Measurements from ENCODE around the gene MYO1D.
"Not testable (repeated sequence)": the region's sequence is repeated elsewhere in the genome, so short reads cannot be mapped to it uniquely, and the experiment has no call there.

The MYO1D gene

DNA sequence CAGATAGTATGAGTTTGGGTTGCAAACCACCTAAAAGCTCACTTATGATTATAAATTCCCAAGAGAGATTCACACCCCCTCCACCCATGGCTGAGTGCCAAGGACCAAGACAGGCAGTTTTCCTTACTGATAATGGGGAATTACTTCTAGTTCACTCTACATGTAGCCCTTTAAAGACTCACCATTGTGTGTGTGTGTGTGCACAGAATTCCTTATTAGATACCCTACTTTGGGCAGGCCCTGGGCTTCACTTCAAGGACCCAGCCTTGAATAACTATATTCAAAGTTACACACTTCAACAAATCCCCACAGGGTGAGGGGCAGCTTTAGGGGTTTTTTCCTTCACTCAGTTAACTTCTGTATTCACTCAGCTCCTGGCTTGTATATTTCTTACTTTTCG lies 143.5 kb downstream of the MYO1D start:
- no peak for FAIRE-seq
- DNase-seq (ENCODE audit: low spot score), result no peak

DNA sequence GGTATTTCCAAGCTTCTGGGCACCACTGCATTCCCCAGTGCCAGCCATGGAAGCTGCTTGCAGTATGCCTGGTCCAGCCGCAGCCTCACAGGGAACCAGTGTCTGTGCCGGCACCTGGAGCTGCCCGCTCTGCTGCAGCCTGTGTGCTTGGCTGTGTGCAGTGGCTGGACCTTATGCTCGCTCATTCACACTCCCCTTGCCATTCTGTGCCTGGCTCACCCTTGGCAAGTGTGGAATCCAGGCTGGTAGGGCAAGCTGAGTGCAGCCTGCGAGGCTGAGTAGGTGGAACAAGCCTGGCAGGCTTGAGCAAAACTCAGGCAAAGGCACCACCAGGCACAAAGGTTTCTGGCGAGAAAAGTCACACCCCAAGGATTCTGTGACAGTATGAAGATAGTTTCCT lies 144.0 kb downstream of the MYO1D start:
- FAIRE-seq, result peak; percentile 37
- DNase-seq (ENCODE audit: low spot score), result no peak

DNA sequence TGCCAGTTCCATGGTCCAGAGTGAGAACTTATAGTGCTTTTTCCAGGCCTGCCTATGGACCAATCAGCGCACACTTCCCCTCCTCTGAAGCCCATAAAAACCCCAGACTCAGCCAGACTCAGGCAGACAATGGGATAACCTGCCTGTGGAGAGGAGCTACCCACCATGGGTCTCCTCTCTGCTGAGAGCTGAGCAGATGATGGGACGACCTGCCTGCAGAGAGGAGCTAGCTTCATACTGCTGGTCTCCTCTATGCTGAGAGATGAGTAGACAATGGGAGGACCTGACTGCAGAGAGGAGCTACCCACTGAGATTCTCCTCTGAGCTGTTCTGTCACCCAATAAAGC lies 144.7 kb downstream of the MYO1D start:
- FAIRE-seq (peak; percentile 30), DNase-seq (ENCODE audit: low spot score) (no peak)

DNA sequence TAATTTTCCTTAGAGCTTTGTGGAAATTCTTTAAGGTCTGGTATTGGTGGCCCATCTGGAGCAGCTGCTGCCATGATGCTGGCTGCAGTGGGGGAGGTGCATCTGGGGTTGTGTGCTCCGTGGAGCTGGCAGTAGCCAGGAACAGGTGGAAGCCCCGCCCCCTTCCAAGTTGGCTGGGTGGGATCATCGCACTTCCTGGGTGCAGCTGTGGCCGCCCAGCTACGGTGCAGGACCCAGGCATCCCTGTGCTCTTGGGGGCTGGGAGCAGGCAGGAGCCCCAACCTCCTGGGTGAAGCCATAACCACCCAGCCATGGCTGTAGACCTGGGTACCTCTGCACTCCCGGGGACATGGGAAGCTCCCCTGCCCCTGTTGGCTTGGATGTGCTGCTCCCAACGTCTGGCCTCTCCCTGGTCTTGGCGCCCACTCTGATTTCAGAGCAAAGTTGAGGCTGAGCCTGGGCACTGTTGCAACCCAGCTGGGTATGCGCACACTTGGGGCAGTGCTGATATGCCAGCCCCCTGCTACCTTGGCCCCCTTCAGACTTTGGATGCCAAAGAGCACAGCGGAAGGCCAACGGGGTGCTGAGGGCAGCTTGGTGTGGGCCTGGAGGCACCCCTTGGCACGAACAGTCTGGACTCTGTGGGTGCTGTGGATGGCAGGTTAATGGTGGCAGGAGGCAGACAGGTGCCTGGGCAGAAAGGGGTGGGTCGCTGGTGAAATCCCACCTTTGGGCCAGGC lies 145.2 kb downstream of the MYO1D start:
- FAIRE-seq (no peak), DNase-seq (ENCODE audit: low spot score) (no peak)

DNA sequence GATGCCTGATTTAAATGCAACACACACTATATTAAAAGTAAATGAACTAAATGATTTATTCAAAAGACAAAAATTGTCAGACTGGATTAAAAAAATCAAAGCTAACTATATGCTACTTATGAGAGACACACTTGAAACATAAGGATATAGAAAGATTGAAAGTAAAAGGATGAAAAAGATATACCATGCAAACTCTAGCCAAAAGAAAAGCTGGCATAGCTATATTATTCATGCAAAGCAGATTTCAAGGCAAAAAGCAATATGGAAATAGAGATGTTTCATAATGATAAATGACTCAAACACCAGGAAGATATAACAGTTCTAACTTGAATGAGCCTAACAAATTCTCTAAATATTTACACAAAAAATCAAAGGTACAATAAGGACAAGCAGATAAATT lies 149.2 kb downstream of the MYO1D start:
- FAIRE-seq (no peak), DNase-seq (ENCODE audit: low spot score) (no peak)

DNA sequence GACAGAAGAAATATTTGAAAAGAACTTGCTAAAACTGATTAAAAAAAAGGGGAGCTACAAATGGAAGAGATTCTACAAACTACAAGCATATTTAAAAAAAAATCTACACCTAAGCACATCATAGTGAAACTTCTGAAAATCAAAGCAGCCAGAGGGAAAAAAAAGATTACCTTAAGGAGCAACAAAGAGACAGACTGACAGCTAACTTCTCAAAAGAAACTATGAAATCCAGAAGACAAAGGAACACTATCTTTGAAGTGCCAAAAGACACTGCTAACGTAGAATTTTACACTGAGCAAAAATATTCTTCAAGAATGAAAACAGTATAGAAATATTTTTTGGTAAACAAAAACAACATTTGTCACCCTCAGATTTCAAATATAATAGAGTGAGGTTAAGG lies 151.2 kb downstream of the MYO1D start:
- no peak for DNase-seq (ENCODE audit: low spot score)
- FAIRE-seq, result no peak

DNA sequence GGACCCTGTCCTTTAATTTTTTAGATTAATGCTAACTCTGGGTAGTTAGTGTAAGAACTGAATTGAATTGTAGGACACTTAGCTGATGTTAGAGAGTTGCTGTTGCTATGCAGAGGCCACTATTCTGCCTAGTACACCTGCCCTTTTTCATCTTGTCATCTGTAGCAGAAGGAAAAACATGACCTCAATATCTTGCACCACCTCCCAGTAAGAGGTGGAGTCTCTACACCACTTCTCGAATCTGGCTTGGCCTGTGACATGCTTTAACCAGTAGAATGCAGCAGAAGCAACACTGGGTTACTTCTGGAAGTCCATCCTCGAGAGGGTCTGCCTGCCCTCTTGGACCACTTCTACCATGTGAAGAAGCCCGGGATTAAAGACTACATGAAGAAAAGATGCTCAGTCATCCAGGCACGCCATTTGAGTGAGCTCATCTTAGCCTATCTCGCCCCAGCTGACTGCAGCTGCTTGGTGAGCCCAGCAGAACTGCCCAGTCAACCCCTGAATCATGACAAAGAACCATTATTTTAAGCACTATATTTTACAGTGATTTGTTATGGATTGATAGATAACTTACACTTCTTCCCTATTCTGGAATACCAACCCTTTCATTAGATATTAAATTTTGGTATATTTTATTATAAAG lies 153.5 kb downstream of the MYO1D start:
- no peak for DNase-seq (ENCODE audit: low spot score)
- no peak for FAIRE-seq

DNA sequence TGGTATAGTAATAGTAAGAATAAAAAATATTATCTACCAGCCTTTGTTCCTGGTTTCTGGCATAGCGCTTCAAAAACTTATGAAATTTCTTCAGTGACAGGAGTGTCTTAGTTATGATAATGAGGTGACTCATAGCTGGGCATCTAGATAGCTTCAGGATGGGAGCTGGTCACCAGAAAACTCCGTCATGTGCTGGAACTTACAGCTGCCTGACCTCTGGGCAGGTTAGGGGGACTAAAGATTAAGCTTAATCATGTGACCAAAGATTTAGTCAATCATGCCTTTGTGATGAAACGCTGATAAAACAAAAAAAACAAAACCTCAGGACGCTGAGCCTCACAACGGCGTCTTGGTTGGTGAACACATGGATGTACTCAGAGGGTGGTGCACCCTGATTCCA lies 154.2 kb downstream of the MYO1D start:
- FAIRE-seq (no peak), DNase-seq (ENCODE audit: low spot score) (no peak)

DNA sequence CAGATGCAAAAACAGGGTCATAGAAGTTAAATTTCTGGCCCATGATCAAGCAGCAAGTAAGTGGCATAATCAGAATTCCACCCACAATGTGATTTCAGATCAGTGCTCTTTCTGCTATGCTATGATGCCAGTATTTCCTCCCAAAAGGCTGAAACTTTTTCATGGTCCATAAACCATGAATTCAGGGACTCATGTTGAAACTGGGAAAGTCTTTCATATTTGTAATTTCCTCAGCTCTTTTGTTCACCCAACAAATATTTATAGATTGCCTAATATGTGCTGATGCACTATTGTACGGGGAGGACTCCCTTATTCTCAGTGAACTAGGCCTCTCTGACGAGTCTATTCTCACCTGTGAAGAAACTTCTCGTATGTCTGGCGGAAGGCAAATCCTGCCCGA lies 156.3 kb downstream of the MYO1D start:
- DNase-seq (ENCODE audit: low spot score), result no peak
- no peak for FAIRE-seq

DNA sequence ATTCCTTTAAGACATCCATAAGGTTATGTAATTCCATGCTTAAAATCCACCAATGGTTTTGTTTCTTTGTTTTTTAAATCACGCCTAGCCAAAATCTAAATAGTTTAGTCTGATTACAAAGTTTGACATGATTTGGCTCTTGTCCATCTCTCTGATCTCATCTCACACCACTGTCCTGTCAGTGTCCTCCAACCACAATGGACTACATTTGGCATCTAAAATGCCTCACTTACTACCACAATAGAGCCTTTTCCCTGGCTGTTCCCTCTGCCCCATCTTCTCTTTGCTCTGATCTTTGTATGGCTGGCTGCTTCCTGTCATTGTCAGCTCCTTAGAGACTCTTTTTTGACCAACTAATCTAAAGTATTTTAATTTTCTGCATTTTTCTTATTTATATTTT lies 157.2 kb downstream of the MYO1D start:
- DNase-seq (ENCODE audit: low spot score) (no peak), FAIRE-seq (no peak)

DNA sequence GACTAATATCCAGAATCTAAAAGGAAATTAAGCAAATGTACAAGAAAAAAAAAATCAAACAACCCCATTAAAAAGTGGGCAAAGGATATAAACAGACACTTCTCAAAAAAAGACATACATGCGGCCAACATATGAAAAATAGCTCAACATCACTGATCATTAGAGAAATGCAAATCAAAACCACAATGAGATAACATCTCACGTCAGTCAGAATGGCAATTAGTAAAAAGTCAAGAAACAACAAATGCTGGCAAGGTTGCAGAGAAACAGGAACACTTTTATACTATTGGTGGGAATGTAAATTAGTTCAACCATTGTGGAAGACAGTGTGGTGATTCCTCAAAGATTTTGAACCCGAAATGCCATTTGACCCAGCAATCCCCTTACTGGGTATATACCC lies 162.0 kb downstream of the MYO1D start:
- not testable (repeated sequence) for DNase-seq (ENCODE audit: low spot score); FAIRE-seq

DNA sequence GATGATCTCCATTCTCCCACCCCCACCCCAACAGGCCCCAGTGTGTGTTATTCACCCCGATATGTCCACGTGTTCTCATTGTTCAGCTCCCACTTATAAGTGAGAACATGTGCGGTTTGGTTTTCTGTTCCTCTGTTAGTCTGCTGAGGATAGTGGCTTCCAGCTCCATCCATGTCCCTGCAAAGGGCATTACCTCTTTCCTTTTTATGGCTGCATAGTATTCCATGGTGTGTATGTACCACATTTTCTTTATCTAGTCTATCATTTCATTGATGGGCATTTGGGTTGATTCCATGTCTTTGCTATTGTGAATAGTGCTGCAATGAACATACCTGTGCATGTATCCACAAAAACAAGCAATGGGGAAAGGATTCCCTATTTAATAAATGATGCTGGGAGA lies 162.7 kb downstream of the MYO1D start:
- FAIRE-seq; DNase-seq (ENCODE audit: low spot score): not testable (repeated sequence)

DNA sequence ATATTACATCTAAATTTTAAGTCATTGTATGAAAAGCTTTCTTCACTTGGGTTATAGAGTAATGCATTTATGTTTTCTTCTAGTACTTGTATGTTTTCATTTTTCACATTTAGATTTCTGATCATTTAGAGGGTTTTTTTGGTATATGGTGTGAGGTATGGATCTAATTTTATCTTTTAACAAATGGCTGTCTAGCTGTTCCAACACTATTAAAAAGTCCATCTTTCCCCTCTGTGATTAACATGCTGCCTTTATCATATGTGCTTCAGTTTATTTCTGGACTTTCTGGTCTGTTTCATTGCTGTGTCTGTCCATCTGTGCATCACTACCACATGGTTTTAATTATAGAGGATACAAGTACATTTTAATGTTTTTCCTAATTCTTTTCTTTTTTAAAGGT lies 163.8 kb downstream of the MYO1D start:
- FAIRE-seq (no peak), DNase-seq (ENCODE audit: low spot score) (no peak)

DNA sequence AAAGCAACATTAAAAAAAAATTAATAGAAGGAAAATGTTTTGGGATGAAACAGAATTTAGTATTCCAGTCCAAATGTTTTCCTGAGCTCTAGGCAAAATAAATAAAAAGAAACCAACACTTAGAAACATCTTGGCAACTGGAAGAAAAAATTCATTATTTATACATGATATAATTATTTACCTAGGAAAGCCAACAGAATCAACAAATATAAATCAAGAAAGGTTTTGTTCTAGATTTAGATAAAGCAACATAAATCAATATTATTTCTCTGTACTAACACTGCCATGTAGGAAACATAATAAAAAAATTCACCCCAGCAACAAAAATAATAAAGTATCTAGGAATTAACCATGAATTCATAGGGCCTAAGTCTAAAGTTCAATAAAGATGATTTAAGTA lies 167.4 kb downstream of the MYO1D start:
- DNase-seq (ENCODE audit: low spot score), result no peak
- no peak for FAIRE-seq

DNA sequence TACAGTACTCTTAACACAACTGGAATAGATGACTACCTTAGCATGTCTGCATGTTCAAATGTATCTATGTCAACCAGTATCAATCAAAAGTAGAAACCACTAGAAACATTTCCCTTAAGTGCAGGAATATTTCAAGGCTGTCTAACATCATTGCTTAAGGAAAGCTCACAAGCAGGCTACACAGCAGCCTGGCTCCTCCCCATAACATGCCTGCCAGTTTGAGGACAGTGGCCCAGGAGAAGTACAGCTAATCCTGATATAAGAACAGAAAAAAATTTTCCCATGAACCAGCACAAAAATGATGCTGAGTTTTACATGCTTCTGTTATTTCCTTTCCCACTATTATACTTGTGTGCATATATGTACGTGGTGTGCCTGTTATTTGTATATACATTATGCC lies 175.1 kb downstream of the MYO1D start:
- FAIRE-seq (no peak), DNase-seq (ENCODE audit: low spot score) (no peak)

DNA sequence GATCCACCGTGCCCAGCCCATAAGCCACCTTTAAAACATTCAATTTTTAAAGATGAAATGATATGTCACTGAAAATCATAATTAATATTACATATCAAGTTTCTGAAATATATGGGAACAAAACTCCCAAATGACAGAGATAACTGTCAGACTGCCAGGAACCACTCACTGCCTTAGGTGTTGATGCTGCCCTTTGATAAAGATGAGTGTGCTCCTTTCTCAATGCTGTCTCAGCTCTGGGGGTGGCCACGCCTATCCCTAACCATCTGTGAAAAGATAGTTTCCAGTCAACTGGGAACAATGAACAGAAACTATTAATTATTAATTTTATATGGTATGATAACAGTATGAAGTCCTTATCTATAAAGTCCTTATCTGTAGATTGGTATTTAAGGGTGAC lies 177.7 kb downstream of the MYO1D start:
- FAIRE-seq, result no peak
- no peak for DNase-seq (ENCODE audit: low spot score)

DNA sequence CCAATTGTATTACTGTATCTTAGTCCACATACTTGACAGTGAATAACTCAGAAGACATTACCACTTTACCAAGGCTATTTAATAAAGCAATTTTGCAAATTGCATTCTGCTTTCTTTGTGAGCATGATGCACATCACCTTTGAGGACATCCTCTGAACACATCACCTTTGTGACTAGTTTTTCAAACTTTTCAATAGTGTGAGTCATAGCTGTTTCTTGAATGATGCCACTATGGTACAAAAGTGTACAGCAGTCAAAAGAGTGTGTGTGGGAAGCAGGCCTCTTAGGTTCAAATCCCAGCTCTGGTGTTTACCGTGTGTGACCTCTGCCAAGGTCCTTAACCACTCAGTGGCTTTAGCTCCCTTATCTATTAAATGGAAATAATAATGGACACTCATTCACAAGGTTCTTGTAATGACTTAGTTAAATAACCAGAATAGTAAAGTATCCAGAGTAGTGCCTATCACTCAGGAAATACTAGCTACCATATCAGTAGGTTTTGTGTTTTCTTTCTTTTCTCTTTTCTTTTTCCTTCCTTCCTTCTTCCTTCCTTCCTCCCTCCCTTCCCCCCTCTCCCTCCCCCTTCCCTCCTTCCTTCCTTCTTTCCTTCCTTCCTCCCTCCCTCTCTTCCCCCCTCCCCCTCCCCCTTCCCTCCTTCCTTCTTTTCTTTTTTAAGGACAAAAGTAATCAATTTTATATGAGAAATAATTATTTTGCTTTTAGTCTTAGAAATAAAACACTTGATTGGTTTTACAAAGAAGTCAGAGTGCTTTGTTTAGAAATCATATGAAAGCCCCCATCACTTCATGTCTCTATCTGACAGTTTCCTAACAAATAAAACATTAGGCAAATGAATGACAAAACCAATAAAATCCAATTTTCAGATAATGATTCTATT lies 178.9 kb downstream of the MYO1D start:
- no peak for DNase-seq (ENCODE audit: low spot score)
- no peak for FAIRE-seq

DNA sequence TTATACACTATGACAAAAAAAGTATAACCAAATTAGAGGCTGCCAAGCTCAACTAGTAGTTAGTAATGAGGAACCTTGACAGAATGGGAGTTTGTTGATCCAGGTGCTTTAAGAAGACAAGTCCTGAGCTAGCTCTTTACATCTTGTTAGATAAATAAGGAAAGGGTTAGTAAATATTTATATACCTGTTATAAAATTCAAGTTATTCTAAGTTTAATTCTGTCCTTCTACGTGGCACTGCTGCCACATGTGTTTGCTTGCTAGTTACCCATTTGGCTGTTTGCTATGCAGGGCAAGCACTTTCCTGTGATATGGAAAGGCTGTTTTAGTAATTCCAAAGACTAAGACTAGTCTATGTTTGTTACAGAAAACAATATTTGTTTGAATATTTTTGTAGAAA lies 180.5 kb downstream of the MYO1D start:
- DNase-seq (ENCODE audit: low spot score), result no peak
- no peak for FAIRE-seq

DNA sequence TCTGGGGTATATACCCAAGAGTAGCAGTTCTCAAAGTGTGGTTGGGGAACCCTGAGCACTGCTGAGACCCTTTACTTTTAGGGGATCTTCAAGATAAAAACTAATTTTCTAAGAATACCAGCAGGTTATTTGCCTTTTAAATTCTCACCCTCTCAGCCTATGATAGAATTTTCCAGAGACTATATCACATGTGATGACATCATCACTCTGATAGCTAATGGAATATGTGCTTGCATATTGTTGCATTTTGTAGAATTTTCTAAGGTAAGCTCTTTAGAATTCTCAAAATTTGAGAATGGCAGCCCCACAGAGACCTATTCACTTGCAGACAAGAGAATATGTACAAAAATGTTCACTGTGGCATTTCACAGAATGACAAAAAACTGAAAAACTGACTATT lies 181.1 kb downstream of the MYO1D start:
- no peak for FAIRE-seq
- DNase-seq (ENCODE audit: low spot score), result no peak

DNA sequence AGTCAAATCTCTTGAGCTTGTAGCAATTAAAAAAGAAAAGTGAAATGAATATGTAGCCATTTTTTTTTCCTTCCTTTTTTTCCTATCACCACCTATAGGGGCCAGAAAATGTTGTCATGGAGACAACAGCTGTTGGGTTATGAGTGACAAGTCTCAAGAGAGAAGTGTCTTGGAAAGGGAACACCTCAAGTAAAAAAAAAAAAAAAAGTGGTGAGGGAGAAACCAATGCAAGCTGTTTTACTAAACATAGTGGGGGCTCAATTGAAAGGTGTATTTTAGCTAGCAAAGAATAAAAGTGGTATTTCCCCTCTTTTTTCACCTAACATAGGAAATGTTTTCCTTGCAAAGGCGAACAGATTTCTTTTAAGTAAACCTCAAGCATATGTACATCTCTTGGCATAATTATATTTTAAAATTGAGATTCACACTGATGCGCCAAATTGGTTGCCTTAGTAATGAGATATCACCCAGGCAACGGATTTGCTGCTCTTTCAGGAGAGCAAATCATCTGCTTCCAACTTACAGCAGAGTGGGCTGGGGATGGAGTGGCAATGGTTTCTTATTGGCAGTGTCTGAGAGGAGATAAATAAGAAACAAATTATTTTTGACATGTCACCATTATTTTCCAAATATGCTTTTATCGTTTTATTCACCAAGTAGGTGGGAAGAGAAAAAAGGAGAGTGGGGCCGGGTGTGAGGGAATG lies 183.6 kb downstream of the MYO1D start:
- no peak for FAIRE-seq

DNA sequence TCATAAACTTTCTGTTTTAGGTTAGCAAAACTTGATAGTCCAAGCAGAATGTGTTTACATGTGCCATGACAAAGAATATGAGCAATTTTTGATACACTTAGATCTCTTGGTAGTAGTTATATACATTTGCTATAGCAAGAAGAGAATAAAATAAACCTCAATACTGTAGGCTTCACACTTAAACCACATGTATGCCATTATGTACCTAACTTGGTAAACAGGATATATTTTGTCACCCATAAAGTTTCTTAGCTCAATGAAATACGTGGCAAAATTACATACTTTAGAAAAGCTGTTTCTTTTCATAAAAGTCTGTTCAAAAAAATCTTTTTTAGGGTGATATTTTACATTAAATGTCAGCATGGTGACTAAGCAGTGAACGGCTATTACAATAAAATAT lies 184.7 kb downstream of the MYO1D start:
- DNase-seq (ENCODE audit: low spot score) (no peak), FAIRE-seq (no peak)

More for the DNA sequence above, 183.6 kb downstream of the MYO1D start:
- no peak for DNase-seq (ENCODE audit: low spot score)

DNA sequence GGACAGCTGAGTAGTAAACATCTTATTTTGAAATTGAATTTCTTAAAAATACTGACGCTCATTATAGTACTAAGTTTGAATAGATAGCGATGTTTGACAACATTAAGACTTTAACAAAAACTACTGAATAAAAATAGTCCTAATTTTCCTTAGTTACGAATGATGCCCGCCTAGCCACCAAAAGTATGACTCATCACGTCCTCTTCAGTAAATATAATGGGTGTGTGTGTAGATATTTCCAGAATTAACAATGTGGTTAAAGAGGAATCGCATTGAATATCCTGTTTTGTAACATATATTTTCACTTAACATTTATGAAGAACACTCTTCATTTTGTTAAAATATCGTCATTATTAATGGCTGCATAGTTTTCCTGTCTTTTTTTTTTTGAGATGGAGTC lies 187.6 kb downstream of the MYO1D start:
- DNase-seq (ENCODE audit: low spot score) (peak; percentile 23), FAIRE-seq (no peak)

Data from urothelium cell line (cell line).